ENCODE measurements around the gene CEP295NL. TPM values are rescaled to one million over a fixed set of nuclear protein-coding genes. Genes with fewer than 3 reads are reported as not detected.
A peak's percentile ranks its signal among the peaks of the same experiment; 100 is the strongest.

The CEP295NL gene
- polyA plus RNA-seq, 2 of the 4 experiments (the other 2 are of a cell fraction): 0.10 to 0.13 TPM

DNA sequence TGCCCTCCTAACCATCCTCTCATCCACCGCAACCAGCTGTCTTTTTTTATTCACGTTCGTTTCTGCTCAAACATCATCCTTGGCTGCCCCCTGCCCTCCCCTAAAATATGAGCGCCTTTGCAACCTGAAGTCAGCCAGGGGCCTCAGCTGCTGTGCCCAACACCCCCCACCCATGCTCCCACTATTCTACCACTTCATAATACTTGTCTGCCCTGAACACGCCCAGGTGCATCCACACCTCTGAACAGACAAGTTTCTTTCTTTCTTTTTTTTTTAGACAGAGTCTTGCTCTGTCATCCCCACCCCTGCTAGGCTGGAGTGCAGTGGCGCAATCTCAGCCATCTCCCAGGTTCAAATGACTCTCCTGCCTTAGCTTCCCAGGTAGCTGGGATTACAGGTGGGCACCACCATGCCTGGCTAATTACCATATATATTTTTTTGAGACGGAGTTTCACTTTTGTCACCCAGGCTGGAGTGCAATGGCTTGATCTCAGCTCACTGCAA lies 26.9 kb downstream of the CEP295NL start:
- H3K4me2 ChIP-seq: peak overlapping the region; percentile 11
- CTCF ChIA-PET: interaction anchor here (0.6 to 17.8 kb wide), 6 partner anchors 9 to 92 kb away, joined by 3 to 321 read pairs (median 4); no protein-coding TSS in a partner anchor
- TF ChIP-seq, protein P1, sequence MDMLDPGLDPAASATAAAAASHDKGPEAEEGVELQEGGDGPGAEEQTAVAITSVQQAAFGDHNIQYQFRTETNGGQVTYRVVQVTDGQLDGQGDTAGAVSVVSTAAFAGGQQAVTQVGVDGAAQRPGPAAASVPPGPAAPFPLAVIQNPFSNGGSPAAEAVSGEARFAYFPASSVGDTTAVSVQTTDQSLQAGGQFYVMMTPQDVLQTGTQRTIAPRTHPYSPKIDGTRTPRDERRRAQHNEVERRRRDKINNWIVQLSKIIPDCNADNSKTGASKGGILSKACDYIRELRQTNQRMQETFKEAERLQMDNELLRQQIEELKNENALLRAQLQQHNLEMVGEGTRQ (IDR thresholded peaks at IDR 0.05): no peak
- 0 out of 4 replicates have a peak, but pooled peaks of 1 of the 2 experiments have one; percentile 7 for TF ChIP-seq CEBPB (IDR thresholded peaks at IDR 0.05)
- POLR2A ChIA-PET: no interaction called here
- FAIRE-seq (no peak), DNase-seq (ENCODE audit: low read depth in 1 of 2, low spot score in 1 of 2) (no peak), ATAC-seq (no peak)
- 92% methylated on average over 7 of the region's 7 CpGs for WGBS (ENCODE audit: missing lambda C conversion rate)
- peak overlapping the region; percentile 63 to 77 for H3K27ac ChIP-seq
- H3K4me1 ChIP-seq: peaks cover 33% of the 10 kb centered on the region
- no peak overlapping the region for H3K4me3 ChIP-seq
- H3K9me3 ChIP-seq: no peaks in the 10 kb centered on the region

DNA sequence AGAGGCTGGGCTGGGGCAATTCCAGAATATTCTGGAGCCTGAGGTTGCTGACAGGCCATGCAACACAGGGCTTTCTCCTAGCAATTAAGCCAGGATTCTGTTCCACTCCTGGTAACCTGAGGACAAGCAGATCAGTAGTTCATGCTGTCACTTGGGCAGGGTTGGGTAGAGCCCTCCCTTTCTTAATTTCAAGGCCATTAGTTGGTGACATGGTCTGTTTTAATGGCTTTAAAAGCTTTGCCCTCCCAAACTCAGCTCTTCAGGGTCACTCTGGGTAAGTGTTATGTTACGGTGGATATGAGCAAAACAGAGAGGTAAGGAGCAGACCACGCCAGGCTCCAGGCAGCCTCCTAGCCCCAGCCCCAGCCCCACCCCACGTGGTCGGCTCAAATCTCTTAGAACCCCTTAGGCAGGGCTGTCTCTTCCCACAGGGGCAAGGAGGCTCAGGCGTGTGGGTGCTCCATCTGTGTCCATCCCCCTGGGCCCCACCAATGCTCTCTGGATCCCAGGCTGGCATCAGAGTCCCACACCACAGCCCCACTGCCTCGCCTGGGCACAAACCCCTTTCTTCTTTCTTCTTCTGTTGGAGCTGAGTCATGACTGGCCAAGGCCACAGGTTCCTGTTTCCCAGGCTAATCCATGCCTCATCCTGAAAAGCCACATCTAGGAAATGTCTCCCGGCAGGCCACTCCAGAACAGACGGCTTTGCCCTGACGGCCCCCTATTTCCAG lies 27.5 kb downstream of the CEP295NL start:
- POLR2A ChIA-PET: no interaction called here
- WGBS (ENCODE audit: missing lambda C conversion rate): 86% methylated on average over 7 of the region's 9 CpGs
- Histone ChIP-seq H3K9me3 (no peaks in the 10 kb centered on the region), H3K4me1 (peaks cover 33% of the 10 kb centered on the region), H3K27ac (peak overlapping the region; percentile 63 to 77), H3K4me2 (peak overlapping the region; percentile 11), H3K4me3 (no peak overlapping the region)
- no peak for FAIRE-seq
- peak; percentile 41 to 44; a peak in 4 of 6 replicates for ATAC-seq
- DNase-seq (ENCODE audit: low read depth in 1 of 2, low spot score in 1 of 2): no peak
- TF ChIP-seq HOXB5 (CRISPR knock-in tag; IDR thresholded peaks at IDR 0.05): no peak
- no peak for TF ChIP-seq CHD2 (IDR thresholded peaks at IDR 0.05; ENCODE audit: low read length, partially characterized antibody)
- TF ChIP-seq SREBF2 (IDR thresholded peaks at IDR 0.05): no peak
- TF ChIP-seq EHMT2 (IDR thresholded peaks at IDR 0.05; ENCODE audit: low read depth): no peak
- no peak for TF ChIP-seq HOXA7 (CRISPR knock-in tag; IDR thresholded peaks at IDR 0.05)
- no peak for TF ChIP-seq CBX8 (IDR thresholded peaks at IDR 0.05)
- no peak for TF ChIP-seq ATOH8 (CRISPR knock-in tag; IDR thresholded peaks at IDR 0.05; ENCODE audit: low read depth)
- no peak for TF ChIP-seq NPAS2 (CRISPR knock-in tag; IDR thresholded peaks at IDR 0.05; ENCODE audit: borderline replicate concordance)
- TF ChIP-seq CHD4 (IDR thresholded peaks at IDR 0.05; ENCODE audit: borderline replicate concordance): no peak
- CTCF ChIA-PET: interaction anchor here (0.6 to 17.8 kb wide), 7 partner anchors 8 to 118 kb away, joined by 3 to 321 read pairs (median 3); no protein-coding TSS in a partner anchor

DNA sequence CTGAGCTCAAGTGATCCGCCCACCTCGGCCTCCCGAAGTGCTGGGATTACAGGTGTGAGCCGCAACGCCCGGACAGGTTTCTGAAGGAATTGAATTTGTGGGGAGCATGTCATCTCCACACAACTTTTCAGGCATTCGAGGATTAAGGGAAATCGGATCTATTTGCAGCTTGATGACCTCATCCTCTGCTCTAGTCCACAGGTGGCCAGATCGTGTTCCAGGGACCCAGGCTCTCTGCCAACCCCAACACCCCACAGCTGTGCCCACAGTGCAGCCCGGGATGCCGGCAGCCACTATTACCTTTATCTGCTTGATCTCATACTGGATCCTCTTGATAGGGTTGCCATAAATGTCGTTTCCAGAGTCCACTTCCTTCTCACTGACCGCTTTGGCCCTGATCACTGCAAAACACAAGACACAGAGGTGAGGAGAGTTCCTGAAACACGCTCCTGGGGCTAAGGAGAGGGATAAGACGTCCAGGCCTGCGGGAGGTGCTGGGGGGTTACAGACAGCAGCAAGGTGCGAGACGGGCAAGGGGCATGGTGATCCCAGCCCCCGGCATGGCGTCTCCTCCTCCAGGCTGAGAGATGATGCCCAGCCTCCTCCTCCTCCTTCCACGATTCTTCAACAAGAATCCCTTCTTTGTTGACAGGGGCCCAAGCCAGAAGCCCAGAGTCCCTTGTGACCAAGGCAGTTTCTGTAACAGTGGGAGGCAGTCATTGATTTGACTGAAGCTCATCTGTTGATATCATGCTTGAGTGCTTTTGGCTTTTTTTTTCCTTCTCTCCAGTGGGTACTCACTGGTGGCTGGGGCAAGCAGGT lies 29.3 kb downstream of the CEP295NL start:
- no peak for DNase-seq (ENCODE audit: low read depth in 1 of 2, low spot score in 1 of 2)
- H3K4me1 ChIP-seq: peaks cover 33% of the 10 kb centered on the region
- H3K9me3 ChIP-seq: no peaks in the 10 kb centered on the region
- ChIA-PET POLR2A (interaction anchor here (0.6 to 1.2 kb wide), 3 partner anchors 8 to 355 kb away, joined by 4 to 5 read pairs (median 4); no protein-coding TSS in a partner anchor), CTCF (interaction anchor here (1.2 to 17.8 kb wide), 4 partner anchors 7 to 120 kb away, joined by 3 to 321 read pairs (median 32); no protein-coding TSS in a partner anchor)
- TF ChIP-seq HOXA7 (CRISPR knock-in tag; IDR thresholded peaks at IDR 0.05) (no peak), HOXB13 (CRISPR knock-in tag; IDR thresholded peaks at IDR 0.05; ENCODE audit: low read depth) (no peak), PHF8 (IDR thresholded peaks at IDR 0.05; ENCODE audit: borderline replicate concordance, low read depth) (no peak), TP53 (CRISPR knock-in tag; IDR thresholded peaks at IDR 0.05) (no peak)
- 73% methylated on average over 21 of the region's 21 CpGs for WGBS (ENCODE audit: missing lambda C conversion rate)
- no peak overlapping the region for H3K4me3 ChIP-seq
- peak overlapping the region in 1 of 2 experiments; percentile 62; a peak in 3 of 6 replicates for H3K27ac ChIP-seq
- ATAC-seq: peak; percentile 17 to 32; a peak in 2 of 6 replicates
- H3K4me2 ChIP-seq: 0 out of 3 replicates have a peak overlapping the region, but pooled peaks have one; percentile 5
- no peak for FAIRE-seq

Data from A549 (cell line).